AG09319 (cell line): Measurements from ENCODE around the gene PMPCB.

ENCODE experiments used
- DNase-seq: peaks from one replicate; pipeline ENCODE4 v3.0.0-alpha.2; 2010; ENCODE audit warnings: low read depth; ENCODE audit errors: extremely low read depth
- TF ChIP-seq, protein P1 (sequence below): IDR thresholded peaks from 2 replicates; pipeline ENCODE4 v1.5.1; 2011; ENCODE audit warnings: low read depth, mild to moderate bottlenecking, inconsistent platforms, low read length, moderate library complexity

Gene PMPCB

DNA sequence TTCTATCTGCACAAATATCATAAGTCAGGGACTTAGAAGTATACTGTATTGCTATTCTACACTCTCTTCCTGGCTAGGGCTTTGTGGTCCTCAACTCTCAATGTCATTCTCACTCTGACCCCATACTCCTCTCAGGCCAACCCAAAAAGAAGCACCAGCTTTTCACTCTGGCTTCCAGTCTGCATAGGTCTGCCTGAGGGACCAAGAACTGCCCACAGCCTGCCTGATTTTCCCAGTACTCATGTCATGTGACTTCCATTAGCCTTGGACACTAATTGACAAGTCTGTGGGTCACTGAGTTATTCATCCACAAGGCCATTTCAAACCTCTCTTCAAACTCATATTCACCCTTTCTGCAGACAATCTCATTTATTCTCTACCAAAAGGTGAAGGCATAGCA lies 19.8 kb downstream of the PMPCB start:
- DNase-seq = no peak
- TF ChIP-seq, protein P1, sequence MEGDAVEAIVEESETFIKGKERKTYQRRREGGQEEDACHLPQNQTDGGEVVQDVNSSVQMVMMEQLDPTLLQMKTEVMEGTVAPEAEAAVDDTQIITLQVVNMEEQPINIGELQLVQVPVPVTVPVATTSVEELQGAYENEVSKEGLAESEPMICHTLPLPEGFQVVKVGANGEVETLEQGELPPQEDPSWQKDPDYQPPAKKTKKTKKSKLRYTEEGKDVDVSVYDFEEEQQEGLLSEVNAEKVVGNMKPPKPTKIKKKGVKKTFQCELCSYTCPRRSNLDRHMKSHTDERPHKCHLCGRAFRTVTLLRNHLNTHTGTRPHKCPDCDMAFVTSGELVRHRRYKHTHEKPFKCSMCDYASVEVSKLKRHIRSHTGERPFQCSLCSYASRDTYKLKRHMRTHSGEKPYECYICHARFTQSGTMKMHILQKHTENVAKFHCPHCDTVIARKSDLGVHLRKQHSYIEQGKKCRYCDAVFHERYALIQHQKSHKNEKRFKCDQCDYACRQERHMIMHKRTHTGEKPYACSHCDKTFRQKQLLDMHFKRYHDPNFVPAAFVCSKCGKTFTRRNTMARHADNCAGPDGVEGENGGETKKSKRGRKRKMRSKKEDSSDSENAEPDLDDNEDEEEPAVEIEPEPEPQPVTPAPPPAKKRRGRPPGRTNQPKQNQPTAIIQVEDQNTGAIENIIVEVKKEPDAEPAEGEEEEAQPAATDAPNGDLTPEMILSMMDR = no peak

DNA sequence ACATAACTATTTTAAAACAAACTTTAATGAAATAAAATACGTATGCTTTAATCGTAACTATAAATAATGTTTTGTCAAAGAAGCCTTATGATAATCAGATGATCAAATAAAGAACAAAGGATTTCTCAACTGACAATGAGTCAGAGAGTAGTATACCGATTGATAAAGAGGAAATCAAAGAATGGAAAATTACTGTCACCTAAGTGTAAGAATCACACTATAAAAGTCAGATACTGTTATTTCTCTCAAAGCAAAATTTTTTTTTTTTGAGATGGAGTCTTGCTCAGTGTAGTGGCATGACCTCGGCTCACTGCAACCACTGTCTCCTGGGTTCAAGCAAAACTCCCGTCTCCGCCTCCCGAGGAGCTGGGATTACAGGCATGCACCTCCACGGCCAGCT lies 28.5 kb downstream of the PMPCB start:
- no peak for DNase-seq
- TF ChIP-seq, protein P1 = no peak

DNA sequence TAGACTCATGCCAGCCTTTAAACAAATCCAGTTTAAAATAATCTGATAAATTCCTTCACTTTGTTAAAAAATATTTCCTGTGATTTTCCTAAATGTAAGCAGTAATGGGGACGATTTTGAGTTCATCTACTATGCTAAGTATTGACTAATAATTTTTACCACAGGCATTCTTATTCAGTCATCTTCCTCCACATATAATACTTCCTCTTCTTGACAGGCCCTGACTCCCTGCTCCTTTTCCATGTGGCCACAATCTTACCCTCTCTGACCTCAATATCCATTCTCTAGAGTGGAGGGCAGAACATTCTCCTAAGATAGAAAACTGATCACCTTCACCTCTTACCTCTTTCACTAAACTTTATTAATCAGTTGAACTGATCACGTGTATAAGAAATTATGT lies 39.5 kb downstream of the PMPCB start:
- DNase-seq = no peak
- TF ChIP-seq, protein P1 = no peak

DNA sequence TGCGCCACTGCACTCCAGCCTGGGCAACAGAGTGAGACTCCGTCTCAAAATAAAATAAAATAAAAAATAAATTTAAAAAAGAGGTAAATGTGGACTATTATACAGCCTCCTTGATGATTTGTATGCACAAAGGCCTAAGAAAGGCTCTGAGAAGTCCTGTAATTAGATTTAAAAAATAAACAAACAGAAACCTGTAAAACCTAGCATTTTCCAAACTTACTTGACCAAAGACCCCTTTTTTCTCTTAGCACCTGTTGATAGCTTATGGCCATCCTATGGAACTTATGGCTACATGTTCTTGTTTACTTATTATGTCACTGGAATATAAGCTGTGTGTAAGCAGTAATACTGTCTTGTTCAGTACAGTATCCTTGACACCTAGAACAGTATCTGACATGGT lies 41.6 kb downstream of the PMPCB start:
- TF ChIP-seq, protein P1 = no peak

DNA sequence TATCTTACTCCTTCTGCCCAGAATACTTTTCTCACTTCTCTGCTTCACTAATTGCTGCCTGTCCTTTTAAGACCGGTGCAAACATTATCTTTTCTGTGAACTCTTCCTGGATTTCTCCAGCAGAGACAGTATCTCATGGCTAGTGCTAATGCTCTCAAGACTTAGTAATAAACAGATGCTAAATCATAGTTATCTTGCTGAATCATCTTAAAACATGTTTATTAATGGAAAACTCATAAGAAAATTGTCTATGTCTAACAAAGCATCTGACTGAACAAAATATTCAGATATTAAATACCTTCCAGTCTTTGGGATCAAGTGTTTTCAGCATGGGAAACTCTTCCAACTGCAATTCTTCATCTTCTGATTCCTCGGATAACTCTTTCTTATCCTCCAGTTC lies 44.2 kb downstream of the PMPCB start:
- TF ChIP-seq, protein P1 = no peak
- no peak for DNase-seq

More for the DNA sequence above, 41.6 kb downstream of the PMPCB start:
- no peak for DNase-seq

DNA sequence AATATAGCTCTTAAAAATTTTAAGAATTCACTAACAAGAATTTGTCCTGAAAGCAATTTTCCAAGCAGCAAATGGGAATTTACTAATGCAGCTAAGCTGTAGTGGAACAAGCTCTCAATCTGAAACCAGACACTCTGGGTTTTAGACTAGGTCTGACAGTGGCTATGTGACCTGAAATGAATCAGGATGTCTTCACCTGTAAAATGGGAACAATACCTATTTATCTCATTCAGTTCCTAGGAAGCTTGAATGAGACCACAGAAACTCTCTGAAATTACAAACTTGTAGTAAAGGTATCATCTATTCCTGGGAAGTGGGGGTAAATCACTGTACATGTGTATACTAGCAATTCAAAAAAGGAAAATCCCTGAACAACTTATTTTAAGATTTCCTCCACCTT lies 46.1 kb downstream of the PMPCB start:
- no peak for DNase-seq
- TF ChIP-seq, protein P1 = no peak

DNA sequence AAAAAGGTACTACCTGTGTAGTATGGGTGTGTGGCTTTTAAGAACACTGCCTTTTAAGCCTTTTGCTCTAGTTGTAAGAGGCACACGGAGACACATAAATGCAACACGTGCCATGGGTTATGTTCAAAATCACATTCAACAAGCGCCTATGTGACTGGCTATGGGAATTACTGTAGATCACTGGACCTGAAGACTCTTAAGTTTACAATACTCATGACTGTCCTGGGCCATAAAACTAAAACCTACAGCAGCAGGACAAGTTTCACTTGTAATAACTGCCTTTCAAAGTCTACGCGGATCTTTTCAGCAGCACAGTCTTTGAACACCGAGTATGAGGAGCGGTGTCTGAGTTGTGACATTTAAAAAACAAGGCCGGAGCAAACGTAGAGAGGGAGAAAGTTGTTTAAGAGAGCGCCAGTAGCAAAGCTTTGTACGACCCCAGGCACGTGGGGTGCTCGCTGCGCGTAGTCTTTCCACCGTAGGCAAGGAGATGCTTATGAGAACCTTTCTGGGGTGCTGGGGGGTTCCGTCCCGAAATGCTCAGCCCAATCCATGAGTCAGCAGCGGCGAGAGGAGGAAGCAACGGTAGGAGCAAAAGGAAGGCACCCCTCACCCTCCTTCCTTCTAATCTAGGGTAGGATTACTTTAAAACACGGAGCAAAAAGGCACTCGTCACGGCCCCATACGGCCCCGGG lies 46.7 kb downstream of the PMPCB start:
- TF ChIP-seq, protein P1 = no peak
- DNase-seq = no peak
